22Rv1 (cell line): ENCODE measurements around the gene PHLDB3.

Experiments
- ZFX ChIP-seq: fragments of 450-650 bp; IDR thresholded peaks from 2 replicates; pipeline ENCODE4 v1.6.1; 2017; ENCODE audit warnings: antibody characterized with exemption, borderline replicate concordance
- TF ChIP-seq, protein P1 (sequence below): fragments of 450-650 bp; IDR thresholded peaks from 2 replicates; pipeline ENCODE4 v1.5.1; 2017; ENCODE audit warnings: mild to moderate bottlenecking

DNA sequence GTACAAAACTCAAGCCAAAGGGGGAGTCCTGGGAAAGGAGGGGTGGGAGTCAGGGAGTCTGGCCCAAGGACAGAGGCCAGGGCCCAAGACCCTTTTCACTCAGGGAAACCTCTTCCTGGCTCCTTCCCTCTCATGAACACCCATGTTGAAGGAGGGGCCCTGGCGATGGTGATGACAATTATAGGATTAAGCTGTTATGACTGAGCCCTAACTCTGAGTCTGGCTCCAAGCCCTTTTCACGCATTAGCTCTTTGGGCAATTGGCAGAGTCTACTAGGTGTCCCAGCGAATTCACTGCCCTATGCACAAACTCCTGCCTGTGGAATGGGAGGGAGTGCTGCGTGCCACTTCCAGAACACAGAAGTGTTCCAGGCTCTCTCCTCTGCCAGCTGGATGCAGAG, 49.1 kb upstream of the PHLDB3 start:
- TF ChIP-seq, protein P1, sequence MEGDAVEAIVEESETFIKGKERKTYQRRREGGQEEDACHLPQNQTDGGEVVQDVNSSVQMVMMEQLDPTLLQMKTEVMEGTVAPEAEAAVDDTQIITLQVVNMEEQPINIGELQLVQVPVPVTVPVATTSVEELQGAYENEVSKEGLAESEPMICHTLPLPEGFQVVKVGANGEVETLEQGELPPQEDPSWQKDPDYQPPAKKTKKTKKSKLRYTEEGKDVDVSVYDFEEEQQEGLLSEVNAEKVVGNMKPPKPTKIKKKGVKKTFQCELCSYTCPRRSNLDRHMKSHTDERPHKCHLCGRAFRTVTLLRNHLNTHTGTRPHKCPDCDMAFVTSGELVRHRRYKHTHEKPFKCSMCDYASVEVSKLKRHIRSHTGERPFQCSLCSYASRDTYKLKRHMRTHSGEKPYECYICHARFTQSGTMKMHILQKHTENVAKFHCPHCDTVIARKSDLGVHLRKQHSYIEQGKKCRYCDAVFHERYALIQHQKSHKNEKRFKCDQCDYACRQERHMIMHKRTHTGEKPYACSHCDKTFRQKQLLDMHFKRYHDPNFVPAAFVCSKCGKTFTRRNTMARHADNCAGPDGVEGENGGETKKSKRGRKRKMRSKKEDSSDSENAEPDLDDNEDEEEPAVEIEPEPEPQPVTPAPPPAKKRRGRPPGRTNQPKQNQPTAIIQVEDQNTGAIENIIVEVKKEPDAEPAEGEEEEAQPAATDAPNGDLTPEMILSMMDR: no peak
- TF ChIP-seq ZFX: no peak
